A673 (cell line): ENCODE results near the gene TTLL10.

ENCODE experiments used
- EZH2 ChIP-seq: fragments of 200-600 bp; sonication (generic); IDR thresholded peaks from 2 replicates; pipeline ENCODE4 v1.6.1; 2017; ENCODE audit warnings: borderline replicate concordance, low read depth, mild to moderate bottlenecking, mixed read lengths, antibody characterized with exemption, low read length; ENCODE audit not compliant: poor library complexity, severe bottlenecking
- TF ChIP-seq, protein P1 (sequence below): fragments of 300-800, 200-600 bp; sonication (generic); conservative IDR thresholded peaks from 2 replicates; pipeline ENCODE4 v1.5.1; 2017; ENCODE audit warnings: low read depth, mild to moderate bottlenecking, antibody characterized with exemption, low read length, moderate library complexity, mixed read lengths

DNA sequence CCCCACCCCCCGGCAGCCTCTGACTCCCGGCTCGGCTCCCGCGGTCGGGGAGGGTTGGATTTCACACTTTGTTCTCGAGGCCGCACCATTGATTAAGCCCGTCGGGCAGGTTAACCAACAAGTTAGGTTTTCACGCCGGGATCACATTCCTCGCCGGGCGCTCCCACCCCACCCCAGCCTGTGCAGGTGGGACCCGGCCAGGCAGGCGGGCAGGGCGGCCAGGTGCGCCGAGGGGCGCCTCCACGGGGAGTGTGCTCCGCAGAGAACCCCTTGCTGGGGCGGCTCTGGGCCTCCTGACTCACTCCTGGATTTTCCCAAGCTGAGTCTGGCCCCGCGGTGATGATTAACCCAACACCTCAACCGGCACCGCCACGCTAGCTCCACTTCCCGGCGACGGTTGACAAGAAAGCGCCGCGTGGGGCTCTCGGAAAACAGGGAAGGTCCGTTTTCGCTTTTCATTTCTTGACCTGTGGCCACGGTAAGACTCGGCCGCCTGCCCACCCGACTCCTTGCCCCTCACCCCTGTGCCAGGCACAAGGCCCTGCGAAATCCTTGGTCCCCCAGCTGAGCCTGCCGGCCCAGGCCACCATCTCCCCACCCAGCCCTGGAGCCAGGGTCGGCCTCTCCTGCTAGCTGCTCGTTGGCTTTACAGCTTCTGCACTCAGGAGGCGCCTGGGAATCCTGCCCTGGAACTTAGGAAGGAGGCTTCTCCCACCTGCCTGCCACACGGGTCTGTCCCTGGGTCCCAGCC is 8.8 kb upstream of the TTLL10 start:
- TF ChIP-seq, protein P1, sequence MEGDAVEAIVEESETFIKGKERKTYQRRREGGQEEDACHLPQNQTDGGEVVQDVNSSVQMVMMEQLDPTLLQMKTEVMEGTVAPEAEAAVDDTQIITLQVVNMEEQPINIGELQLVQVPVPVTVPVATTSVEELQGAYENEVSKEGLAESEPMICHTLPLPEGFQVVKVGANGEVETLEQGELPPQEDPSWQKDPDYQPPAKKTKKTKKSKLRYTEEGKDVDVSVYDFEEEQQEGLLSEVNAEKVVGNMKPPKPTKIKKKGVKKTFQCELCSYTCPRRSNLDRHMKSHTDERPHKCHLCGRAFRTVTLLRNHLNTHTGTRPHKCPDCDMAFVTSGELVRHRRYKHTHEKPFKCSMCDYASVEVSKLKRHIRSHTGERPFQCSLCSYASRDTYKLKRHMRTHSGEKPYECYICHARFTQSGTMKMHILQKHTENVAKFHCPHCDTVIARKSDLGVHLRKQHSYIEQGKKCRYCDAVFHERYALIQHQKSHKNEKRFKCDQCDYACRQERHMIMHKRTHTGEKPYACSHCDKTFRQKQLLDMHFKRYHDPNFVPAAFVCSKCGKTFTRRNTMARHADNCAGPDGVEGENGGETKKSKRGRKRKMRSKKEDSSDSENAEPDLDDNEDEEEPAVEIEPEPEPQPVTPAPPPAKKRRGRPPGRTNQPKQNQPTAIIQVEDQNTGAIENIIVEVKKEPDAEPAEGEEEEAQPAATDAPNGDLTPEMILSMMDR, result no peak
- TF ChIP-seq EZH2, result no peak
